Fibroblast of peridontal ligament (primary cell): Measurements from ENCODE around the gene HIRA.

Source experiments
- DNase-seq: peaks from one replicate; pipeline ENCODE4 v3.0.0-alpha.2; 2010; ENCODE audit errors: extremely low read depth

Gene HIRA

GRCh38 chr22:19357270-19358105 is 74.0 kb downstream of the HIRA start:
- peak; percentile 47 for DNase-seq

- no peak for DNase-seq
Measured at GRCh38 chr22:19356708-19357269, 74.7 kb downstream of the HIRA start.

- no peak for DNase-seq
Measured at GRCh38 chr22:19355413-19356157, 75.9 kb downstream of the HIRA start.

- DNase-seq: no peak
Measured at GRCh38 chr22:19354201-19354600, 77.3 kb downstream of the HIRA start.

- no peak for DNase-seq
Measured at GRCh38 chr22:19353363-19354131, 78.0 kb downstream of the HIRA start.

- no peak for DNase-seq
Measured at GRCh38 chr22:19352766-19353165, 78.8 kb downstream of the HIRA start.

GRCh38 chr22:19352217-19352616 is 79.3 kb downstream of the HIRA start:
- no peak for DNase-seq

- no peak for DNase-seq
Measured at GRCh38 chr22:19351604-19352003, 79.9 kb downstream of the HIRA start.

GRCh38 chr22:19350947-19351346 is 80.6 kb downstream of the HIRA start:
- no peak for DNase-seq

GRCh38 chr22:19350476-19350859 is 81.1 kb downstream of the HIRA start:
- DNase-seq: no peak

GRCh38 chr22:19349778-19350475 is 81.6 kb downstream of the HIRA start:
- no peak for DNase-seq

- DNase-seq: no peak
Measured at GRCh38 chr22:19346677-19347265, 84.8 kb downstream of the HIRA start.

GRCh38 chr22:19344420-19344819 is 87.1 kb downstream of the HIRA start:
- no peak for DNase-seq

GRCh38 chr22:19343470-19343869 is 88.1 kb downstream of the HIRA start:
- DNase-seq: no peak

- DNase-seq: no peak
Measured at GRCh38 chr22:19341500-19341899, 90.0 kb downstream of the HIRA start.

GRCh38 chr22:19337137-19337536 is 94.4 kb downstream of the HIRA start:
- DNase-seq: no peak

- DNase-seq: no peak
Measured at GRCh38 chr22:19336133-19337075, 95.1 kb downstream of the HIRA start.

GRCh38 chr22:19331975-19332374 is 99.6 kb downstream of the HIRA start:
- DNase-seq: no peak

GRCh38 chr22:19331474-19331873 is 100.1 kb downstream of the HIRA start:
- no peak for DNase-seq

- no peak for DNase-seq
Measured at GRCh38 chr22:19330865-19331418, 100.6 kb downstream of the HIRA start.
